Psoas muscle (tissue), 8 donors: Measurements from ENCODE around the gene ATP1B3. TPM values are rescaled to one million over a fixed set of nuclear protein-coding genes. Genes with fewer than 3 reads are reported as not detected.

Experiments used
- ATAC-seq, 4 donors: fragments of 200-7000 bp; cut with Tn5 transposase; one replicate each; pipeline ENCODE4 v1.9.1; 2020; ENCODE audit warnings: moderate library complexity in 3 of 4, mild to moderate bottlenecking in 2 of 4
- DNase-seq, 2 donors: peaks; one replicate each; pipeline ENCODE4 v3.0.0-alpha.2; 2020
- H3K27ac ChIP-seq: fragments of 200-600 bp; one replicate; pipeline ENCODE4 v1.8.0; 2022
- H3K27me3 ChIP-seq, 3 donors: fragments of 200-600 bp in 1 of 3; one replicate each; pipeline versions ENCODE4 v1.6.1 to v1.8.0; 2013 to 2022; ENCODE audit warnings: low read length in 2 of 3, mild to moderate bottlenecking in 2 of 3, moderate library complexity in 1 of 3; ENCODE audit not compliant: insufficient read depth in 3 of 3
- H3K36me3 ChIP-seq, 2 donors: fragments of 200-600 bp in 1 of 2; one replicate each; pipeline versions ENCODE4 v1.6.1 to v1.8.0; 2013 to 2022; ENCODE audit warnings: low read depth in 1 of 2, mild to moderate bottlenecking in 1 of 2, moderate library complexity in 1 of 2; ENCODE audit not compliant: insufficient read depth in 1 of 2
- H3K4me1 ChIP-seq: fragments of 200-600 bp; one replicate; pipeline ENCODE4 v1.8.0; 2022
- H3K4me3 ChIP-seq: fragments of 200-600 bp; one replicate; pipeline ENCODE4 v1.8.0; 2022; ENCODE audit warnings: mild to moderate bottlenecking
- H3K9me3 ChIP-seq: fragments of 200-600 bp; one replicate; pipeline ENCODE4 v1.8.0; 2022
- WGBS, 3 donors: extraction: QIAGEN DNeasy Blood & Tissue Kit; methylation state at CpG; one replicate each; pipeline versions ENCODE4 v1.1.6 to v1.1.7; 2013; 5-methylcytosine and 5-hydroxymethylcytosine counted together
- intact Hi-C, 2 donors: fragments of 100-400 bp; cut with DNase I; formaldehyde crosslinking; loops; one replicate each; pipeline versions ENCODE4 v1.11.0 to v1.14.2; 2022
- polyA plus RNA-seq, 3 donors: library from polyadenylated mRNA; stranded (reverse); fragments of 200-250 nt; gene quantifications; one replicate each; pipeline ENCODE4 v1.2.3, GENCODE V29; 2013
- total RNA-seq, 4 donors: library from RNA; stranded (reverse); fragmentation: NEBNext Ultra II Directional in 2 of 4; extraction: Animal tissue kit (Norgen Biotek cat#: 25700) in 2 of 4; gene quantifications; one replicate each; pipeline versions ENCODE4 v1.2.1 to v1.2.4, GENCODE V29; 2021 to 2023
- TF ChIP-seq, protein P1 (sequence below): fragments of 200-600 bp; IDR thresholded peaks from one replicate; pipeline ENCODE4 v1.8.0; 2022; ENCODE audit warnings: antibody characterized with exemption
- donor health status: healthy with polysubstance abuse.
- donor health status: DM: no; HTN: no; CAD: no; lungs with moderate emphysema.
- donor health status: Bipolar disorder and iron deficiency.
- donor health status: healthy.
- donor health status: DM: yes; HTN: yes; CAD: no.
- donor health status: DM: no; HTN: no; CAD: no.
- donor health status: DM: no; HTN: no; CAD: no.
- donor health status: DM: yes; HTN: yes; CAD: no.

ATP1B3 gene
- total and polyA plus RNA-seq, 7 donors: 19.9 to 68.2 (median 36.4) TPM

DNA sequence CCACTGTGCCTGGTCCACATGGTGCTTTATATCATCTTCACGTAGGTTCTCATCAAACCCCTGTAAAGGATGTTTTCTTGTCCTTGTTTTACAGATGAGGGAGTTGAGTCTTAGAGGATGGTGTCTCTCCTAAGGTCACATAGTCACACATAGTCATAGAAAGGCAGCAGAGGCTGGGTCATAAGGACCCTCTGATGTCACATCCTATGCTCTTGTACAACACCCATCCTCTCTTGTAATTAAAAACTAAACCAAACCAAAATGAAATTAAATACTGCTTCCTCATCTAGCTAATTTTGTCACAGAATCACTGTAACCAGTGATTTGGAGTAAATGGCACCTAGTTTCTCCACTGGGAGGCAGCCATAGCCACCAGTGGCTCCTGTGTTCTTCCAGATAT, 21.8 kb upstream of the ATP1B3 start:
- 94 to 95% (median 95%) methylated on average over 1 of the region's 1 CpG for WGBS, 3 donors
- Histone ChIP-seq H3K36me3 (no peaks in the 10 kb centered on the region), H3K4me1 (no peaks in the 10 kb centered on the region), H3K4me3 (no peak overlapping the region), H3K27ac (no peak overlapping the region), H3K9me3 (no peaks in the 10 kb centered on the region), H3K27me3 (no peaks in the 10 kb centered on the region)
- ATAC-seq: no peak
- TF ChIP-seq, protein P1, sequence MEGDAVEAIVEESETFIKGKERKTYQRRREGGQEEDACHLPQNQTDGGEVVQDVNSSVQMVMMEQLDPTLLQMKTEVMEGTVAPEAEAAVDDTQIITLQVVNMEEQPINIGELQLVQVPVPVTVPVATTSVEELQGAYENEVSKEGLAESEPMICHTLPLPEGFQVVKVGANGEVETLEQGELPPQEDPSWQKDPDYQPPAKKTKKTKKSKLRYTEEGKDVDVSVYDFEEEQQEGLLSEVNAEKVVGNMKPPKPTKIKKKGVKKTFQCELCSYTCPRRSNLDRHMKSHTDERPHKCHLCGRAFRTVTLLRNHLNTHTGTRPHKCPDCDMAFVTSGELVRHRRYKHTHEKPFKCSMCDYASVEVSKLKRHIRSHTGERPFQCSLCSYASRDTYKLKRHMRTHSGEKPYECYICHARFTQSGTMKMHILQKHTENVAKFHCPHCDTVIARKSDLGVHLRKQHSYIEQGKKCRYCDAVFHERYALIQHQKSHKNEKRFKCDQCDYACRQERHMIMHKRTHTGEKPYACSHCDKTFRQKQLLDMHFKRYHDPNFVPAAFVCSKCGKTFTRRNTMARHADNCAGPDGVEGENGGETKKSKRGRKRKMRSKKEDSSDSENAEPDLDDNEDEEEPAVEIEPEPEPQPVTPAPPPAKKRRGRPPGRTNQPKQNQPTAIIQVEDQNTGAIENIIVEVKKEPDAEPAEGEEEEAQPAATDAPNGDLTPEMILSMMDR: no peak
- no peak for DNase-seq
- intact Hi-C loops: no loop called here

- DNase-seq (no peak), ATAC-seq (no peak)
- H3K27ac ChIP-seq: no peak overlapping the region
- no peaks in the 10 kb centered on the region for H3K9me3 ChIP-seq
- 80 to 90% (median 82%) methylated on average over 2 of the region's 2 CpGs for WGBS, 3 donors
- no peaks in the 10 kb centered on the region for H3K27me3 ChIP-seq
- intact Hi-C loops: no loop called here
- peaks cover 5% of the 10 kb centered on the region for H3K4me1 ChIP-seq
- TF ChIP-seq, protein P1: no peak
- H3K4me3 ChIP-seq: no peak overlapping the region
- H3K36me3 ChIP-seq: no peaks in the 10 kb centered on the region
Measured at GRCh38 chr3:141858312-141858711, 18.1 kb upstream of the ATP1B3 start.

DNA sequence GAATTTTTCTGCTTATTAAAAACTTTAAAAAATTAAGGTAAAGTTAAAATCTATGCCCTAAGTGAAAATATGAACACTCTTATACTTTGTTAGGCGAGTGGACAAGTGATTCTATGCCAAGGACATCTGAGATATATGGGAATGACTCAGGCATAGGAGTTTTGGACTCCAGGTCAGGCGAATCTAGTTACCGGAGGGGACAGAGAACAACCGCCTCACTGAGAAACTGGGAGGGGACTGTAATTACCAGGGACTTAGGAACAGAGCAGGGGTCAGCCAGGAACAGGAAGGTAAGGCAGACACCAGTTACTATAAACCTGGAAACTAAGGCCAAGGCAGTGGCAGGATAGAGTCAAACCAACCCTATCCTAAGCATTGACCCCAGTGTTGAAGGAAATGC, 16.8 kb upstream of the ATP1B3 start:
- TF ChIP-seq, protein P1: no peak
- no peak overlapping the region for H3K27ac ChIP-seq

GRCh38 chr3:141860086-141860669, 16.3 kb upstream of the ATP1B3 start:
- no peaks in the 10 kb centered on the region for H3K27me3 ChIP-seq
- H3K9me3 ChIP-seq: no peaks in the 10 kb centered on the region
- 61 to 63% (median 63%) methylated on average over 2 of the region's 2 CpGs for WGBS, 3 donors
- no peak overlapping the region for H3K4me3 ChIP-seq
- peaks cover 5% of the 10 kb centered on the region for H3K4me1 ChIP-seq
- ATAC-seq: no peak
- peak overlapping the region; percentile 16 for H3K27ac ChIP-seq
- no peaks in the 10 kb centered on the region for H3K36me3 ChIP-seq
- intact Hi-C loops: loop anchor here in 1 of 2 donors (5.0 kb wide), 1 partner anchor 68 kb away; no protein-coding TSS in a partner anchor
- no peak for DNase-seq
- TF ChIP-seq, protein P1: no peak

More for the DNA sequence above, 16.8 kb upstream of the ATP1B3 start:
- H3K36me3 ChIP-seq: no peaks in the 10 kb centered on the region
- H3K4me3 ChIP-seq: no peak overlapping the region
- no peaks in the 10 kb centered on the region for H3K27me3 ChIP-seq
- H3K9me3 ChIP-seq: no peaks in the 10 kb centered on the region
- 68 to 81% (median 69%) methylated on average over 4 of the region's 4 CpGs for WGBS, 3 donors
- H3K4me1 ChIP-seq: peaks cover 5% of the 10 kb centered on the region
- DNase-seq (no peak), ATAC-seq (no peak)
- intact Hi-C loops: loop anchor here in 1 of 2 donors (5.0 kb wide), 1 partner anchor 67 kb away; no protein-coding TSS in a partner anchor
